Measurements from ENCODE around the gene TFR2.

- TF ChIP-seq CTCF (IDR thresholded peaks at IDR 0.05): peak in 4 of 7 experiments; percentile 13 to 53 (median 24)
- TF ChIP-seq POLR2A (IDR thresholded peaks at IDR 0.05): no peak
- TF ChIP-seq EP300 (IDR thresholded peaks at IDR 0.05): no peak
Measured at GRCh38 chr7:100632951-100633717, 8.2 kb downstream of the TFR2 start.
